Renal cortex interstitium (tissue), 11 donors: ENCODE results near the gene NEK6. TPM values are rescaled to one million over a fixed set of nuclear protein-coding genes. Genes with fewer than 3 reads are reported as not detected.

Experiments used
- DNase-seq, 11 donors: peaks; one replicate each; pipeline ENCODE4 v3.0.0-alpha.2; 2013; ENCODE audit warnings: low read depth in 9 of 11, low spot score in 4 of 11; ENCODE audit errors: extremely low read depth in 1 of 11
- polyA plus RNA-seq, 3 donors: library from polyadenylated mRNA; unstranded; fragments of 120-200 nt; gene quantifications; one replicate each; pipeline ENCODE4 v1.2.1, GENCODE V29; 2013; ENCODE audit not compliant: insufficient read length in 3 of 3

Gene NEK6
- polyA plus RNA-seq, 3 donors = 28.1 to 34.1 (median 28.5) TPM

DNA sequence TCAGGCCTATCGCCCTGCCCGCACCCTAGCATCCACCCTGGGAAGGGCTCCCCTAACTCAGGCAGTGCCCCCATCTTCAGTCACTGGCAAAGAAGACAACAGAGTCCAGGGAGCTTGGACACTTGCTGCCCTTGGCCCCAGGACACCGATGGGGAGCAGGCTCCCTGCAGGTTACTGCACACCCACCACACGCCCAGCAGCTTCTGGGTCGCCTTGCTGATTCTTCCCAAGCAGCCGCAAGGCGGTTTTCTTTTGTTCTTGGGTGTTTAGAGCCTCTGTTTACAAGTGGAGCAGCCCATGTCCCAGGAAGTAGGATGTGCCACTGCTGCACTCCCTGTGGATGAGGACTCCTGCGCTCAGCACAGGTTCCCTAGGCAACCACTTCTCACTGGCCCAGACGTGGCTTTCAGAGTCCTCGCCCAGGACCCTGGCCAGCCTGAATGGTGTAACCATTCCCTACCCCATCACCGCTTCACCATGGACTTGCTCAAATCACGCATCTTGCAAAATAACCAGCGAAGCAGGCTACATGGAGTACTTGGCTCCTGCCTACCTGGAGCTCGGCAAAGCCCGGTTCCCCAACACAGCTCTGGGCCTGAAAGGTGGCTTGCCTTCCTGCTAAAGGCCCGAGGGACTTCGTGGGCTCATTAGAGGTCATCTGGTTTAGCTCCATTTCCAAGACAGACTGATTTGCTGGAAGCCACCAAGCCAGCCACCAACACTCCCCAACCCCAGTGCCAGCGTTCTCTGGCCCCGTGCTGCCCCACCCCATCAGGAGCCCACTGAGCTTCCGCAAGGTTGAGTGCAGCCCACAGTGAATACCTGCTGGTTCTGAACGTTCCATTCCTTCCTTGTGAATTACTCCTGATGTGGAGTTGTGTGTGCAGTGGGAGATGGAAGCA is 97.5 kb downstream of the NEK6 start:
- DNase-seq = no peak

DNA sequence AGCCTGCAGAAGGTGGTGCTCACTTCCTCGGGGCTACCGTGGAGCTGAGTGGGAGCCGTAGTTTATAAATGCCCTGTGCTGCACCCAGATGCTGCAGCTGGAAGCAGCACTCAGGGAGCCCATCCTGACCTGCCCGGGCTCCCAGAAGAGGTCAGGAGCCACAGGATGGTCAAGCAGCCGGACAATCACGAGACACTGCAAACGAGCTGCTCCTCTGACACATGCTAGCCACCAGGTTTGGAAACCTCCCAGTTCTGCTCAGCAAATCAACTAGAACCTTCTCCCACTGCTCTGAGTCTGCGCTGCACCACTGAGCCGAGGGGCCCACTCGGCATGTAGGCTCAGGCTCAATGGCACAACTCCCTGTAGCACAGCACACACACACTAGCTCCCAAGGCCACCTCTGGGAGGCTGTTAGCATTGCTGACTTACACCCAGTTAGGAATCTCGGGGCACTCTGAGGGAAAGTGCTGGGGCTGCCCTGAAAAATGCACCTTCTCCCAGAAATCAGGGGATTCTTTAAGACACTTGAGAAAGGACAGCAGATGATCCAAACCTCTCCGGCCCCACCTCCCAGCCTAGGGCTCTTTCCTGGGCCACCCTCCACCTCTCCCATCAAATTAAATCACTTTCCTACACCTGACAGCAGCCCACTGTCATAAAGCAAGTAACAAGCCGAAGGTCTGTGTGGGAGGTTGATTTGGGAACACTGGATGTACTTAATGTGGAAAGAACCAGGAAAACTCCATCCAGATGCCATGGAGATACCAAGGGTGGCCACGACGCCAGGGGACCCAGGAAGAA is 98.4 kb downstream of the NEK6 start:
- no peak for DNase-seq

DNA sequence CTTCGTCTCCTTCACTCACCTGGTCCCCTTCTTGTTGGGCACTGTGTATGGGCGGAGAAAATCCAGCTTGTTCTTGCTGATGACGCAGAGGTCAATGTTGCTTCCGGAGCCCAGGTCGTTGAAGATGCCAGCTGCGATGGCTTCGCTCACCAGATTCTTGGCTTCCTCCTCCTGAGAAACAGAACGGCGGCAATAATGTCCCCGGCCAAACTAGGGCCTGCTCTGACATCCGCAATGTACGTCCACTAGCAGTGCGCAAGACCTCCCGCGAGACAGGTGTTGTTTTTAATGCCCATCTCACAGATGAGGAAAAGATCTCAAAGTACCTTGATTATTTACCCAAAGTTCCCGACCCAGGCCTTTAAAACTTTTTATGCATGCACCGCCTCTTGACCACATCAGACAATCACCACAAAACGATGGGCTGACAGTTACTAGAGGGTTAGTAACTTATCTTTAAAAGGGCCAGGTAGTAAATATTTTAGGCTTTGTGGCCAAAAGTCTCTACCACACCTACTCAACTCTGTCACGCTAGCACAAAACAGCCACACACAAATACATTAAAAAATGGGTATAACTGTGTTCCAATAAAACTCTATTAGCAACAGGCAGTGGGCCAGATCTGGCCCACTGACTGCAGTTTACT is 99.1 kb downstream of the NEK6 start:
- DNase-seq = no peak

- no peak for DNase-seq
Measured at GRCh38 chr9:124357721-124358361, 100.1 kb downstream of the NEK6 start.

DNA sequence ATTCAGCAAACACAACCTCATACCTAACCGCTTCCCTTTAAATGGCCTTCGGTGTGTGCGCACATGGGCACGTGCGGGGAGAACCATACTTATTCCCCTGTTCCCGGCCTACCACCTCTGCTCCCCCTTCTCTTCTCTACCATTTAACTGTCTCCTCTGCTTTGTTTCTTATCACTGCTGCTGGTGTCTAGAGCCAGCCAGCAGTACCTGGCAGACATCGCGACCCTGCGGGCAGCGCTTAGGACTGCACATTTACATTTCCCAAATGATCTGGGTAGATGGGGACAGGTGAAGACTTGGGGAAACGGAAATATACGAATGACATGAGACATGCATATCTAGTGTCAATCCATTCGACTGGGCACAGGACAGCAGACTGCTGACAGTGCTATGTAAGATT is 100.9 kb downstream of the NEK6 start:
- DNase-seq = no peak

GRCh38 chr9:124359426-124359825 is 101.7 kb downstream of the NEK6 start:
- no peak for DNase-seq

DNA sequence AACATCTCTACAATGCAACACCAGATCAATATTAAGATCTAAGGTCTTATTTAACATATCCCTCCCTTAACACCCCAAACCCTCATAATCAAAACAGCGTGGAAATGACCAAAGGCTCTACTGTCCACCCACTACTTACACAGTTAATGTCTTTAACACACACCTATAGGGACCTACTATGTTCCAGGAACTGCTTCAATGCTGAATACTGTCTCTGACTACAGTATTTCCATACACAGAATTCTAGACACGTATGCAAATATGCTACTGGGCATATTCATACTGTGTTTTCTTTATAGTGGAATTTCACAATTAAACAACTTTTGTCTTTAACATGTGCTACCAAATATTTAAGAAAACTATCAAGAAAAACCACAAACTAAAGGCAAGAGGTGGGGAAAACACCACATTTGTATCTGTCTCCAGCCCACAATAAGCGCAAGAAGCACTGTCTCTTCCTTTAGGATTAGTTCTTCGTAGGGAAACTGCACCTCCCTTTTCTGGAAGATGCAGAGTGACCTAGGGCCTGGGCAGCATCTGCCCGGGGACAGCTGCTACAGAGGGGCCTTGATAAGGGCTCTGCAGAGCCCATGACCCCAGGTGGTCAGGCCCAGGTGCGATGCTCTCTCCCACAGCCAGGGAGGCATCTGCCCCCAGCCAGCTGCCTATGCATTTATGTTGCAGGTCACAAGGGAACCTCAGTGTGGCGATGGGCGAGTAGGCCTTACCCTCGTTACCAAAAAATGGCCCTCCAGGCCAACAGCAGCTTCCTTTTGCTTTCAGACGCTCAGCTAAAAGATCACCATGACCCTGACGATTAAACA is 102.3 kb downstream of the NEK6 start:
- DNase-seq = no peak

DNA sequence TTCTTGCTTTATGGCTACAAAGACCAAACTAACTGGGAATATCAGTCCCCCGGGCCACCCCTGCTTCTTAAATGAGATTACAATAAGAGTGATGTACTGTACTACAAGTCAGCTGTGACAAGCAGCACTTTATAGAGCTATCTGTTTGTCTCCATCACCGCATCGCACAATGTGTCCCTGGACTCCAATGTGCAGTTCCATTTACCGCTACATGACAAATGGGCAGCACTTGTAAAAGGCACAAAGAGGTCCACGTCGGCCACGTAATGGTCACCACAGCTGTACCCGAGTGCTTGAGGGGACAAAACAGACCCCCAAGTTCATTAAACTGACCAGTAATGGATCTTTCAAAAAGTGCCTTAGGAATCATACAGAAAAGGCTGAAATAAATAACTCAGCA is 103.4 kb downstream of the NEK6 start:
- no peak for DNase-seq

DNA sequence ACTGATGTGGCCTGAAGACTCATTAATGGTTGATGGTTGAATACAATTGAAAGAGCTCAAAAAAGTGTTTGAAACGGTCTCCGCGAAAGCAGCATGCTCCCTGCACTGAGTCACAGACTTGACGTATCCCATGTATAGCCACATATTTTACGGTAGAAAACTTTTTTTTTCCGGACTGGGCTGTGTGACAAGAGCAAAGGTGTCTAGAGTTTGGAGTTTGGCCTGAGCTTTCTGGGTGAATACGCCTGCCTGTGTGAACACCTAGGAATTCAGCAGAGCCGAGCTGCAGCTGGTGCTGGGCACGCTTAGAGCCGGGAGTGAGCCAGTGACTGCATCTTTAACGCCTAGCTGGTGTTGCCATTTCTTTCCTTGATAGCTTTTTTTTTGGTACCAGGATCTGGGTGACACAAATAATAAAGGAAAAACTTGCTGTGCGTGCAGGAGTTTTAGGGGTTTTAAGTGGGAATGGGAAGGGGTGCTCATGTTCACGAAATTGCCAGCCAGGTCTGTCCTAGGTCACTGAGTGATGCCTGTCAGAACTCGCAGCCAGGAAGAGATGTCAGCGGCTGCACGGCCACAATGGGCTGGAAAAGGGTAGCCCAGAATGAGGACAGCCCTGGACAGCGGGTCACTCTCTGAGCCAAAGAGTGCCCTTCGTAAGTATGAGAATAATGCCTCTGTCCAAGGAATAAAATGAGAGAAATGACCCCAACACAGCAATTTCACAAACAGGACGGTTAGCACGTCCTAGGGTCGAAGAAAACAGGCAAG is 105.8 kb downstream of the NEK6 start:
- DNase-seq = no peak

- DNase-seq = no peak
Measured at GRCh38 chr9:124364141-124364540, 106.4 kb downstream of the NEK6 start.

- DNase-seq = no peak
Measured at GRCh38 chr9:124365036-124365435, 107.3 kb downstream of the NEK6 start.

- DNase-seq = no peak
Measured at GRCh38 chr9:124366476-124367220, 108.9 kb downstream of the NEK6 start.

GRCh38 chr9:124368692-124369091 is 110.9 kb downstream of the NEK6 start:
- no peak for DNase-seq

GRCh38 chr9:124369231-124369797 is 111.6 kb downstream of the NEK6 start:
- DNase-seq = peak in 4 of 11 donors; percentile 8 to 43 (median 32)

GRCh38 chr9:124370896-124371582 is 113.3 kb downstream of the NEK6 start:
- no peak for DNase-seq

- DNase-seq = no peak
Measured at GRCh38 chr9:124372038-124372437, 114.3 kb downstream of the NEK6 start.
